IMR-90 (cell line): ENCODE results near the gene TMEM259.

Source experiments
- BHLHE40 ChIP-seq: fragments of 150-350 bp; IDR thresholded peaks from 2 replicates; pipeline ENCODE4 v1.6.1; 2016; ENCODE audit warnings: mild to moderate bottlenecking, low read depth, low read length
- CEBPB ChIP-seq: IDR thresholded peaks from 2 replicates; pipeline ENCODE4 v1.6.1; 2012; ENCODE audit warnings: low read depth, low read length, improper control_type of control experiment
- CHD1 ChIP-seq: IDR thresholded peaks from 2 replicates; pipeline ENCODE4 v1.6.1; 2012; ENCODE audit warnings: low read depth, low read length, improper control_type of control experiment
- CTCF ChIP-seq: conservative IDR thresholded peaks from 2 replicates; pipeline ENCODE4 v1.5.1; 2012; ENCODE audit warnings: mild to moderate bottlenecking, low read depth, low read length, improper control_type of control experiment
- ELK1 ChIP-seq: fragments of 150-350 bp; IDR thresholded peaks from 2 replicates; pipeline ENCODE4 v1.6.1; 2016; ENCODE audit warnings: low read depth, mild to moderate bottlenecking, low read length, moderate library complexity, borderline replicate concordance
- MAFK ChIP-seq: IDR thresholded peaks from 2 replicates; pipeline ENCODE4 v1.6.1; 2012; ENCODE audit warnings: low read depth, low read length, improper control_type of control experiment
- MXI1 ChIP-seq: IDR thresholded peaks from 2 replicates; pipeline ENCODE4 v1.6.1; 2012; ENCODE audit warnings: low read depth, mild to moderate bottlenecking, low read length, moderate library complexity, borderline replicate concordance
- NFE2L2 ChIP-seq: fragments of 150-350 bp; IDR thresholded peaks from 2 replicates; pipeline ENCODE4 v1.6.1; 2016; ENCODE audit warnings: low read depth, mild to moderate bottlenecking, low read length
- POLR2A ChIP-seq: IDR thresholded peaks from 2 replicates; pipeline ENCODE4 v1.6.1; 2012; ENCODE audit warnings: mild to moderate bottlenecking, low read depth, low read length
- RAD21 ChIP-seq: IDR thresholded peaks from 2 replicates; pipeline ENCODE4 v1.6.1; 2012; ENCODE audit warnings: low read length, improper control_type of control experiment
- RCOR1 ChIP-seq: IDR thresholded peaks from 2 replicates; pipeline ENCODE4 v1.6.1; 2012; ENCODE audit warnings: mild to moderate bottlenecking, low read length, improper control_type of control experiment; ENCODE audit not compliant: insufficient replicate concordance
- RFX5 ChIP-seq: IDR thresholded peaks from 2 replicates; pipeline ENCODE4 v1.8.0; 2012; ENCODE audit warnings: low read depth, mild to moderate bottlenecking, low read length, moderate library complexity
- SMC3 ChIP-seq: fragments of 150-350 bp; IDR thresholded peaks from 2 replicates; pipeline ENCODE4 v1.6.1; 2016; ENCODE audit warnings: low read depth, mild to moderate bottlenecking, antibody characterized with exemption, low read length, moderate library complexity
- USF2 ChIP-seq: fragments of 150-350 bp; IDR thresholded peaks from 2 replicates; pipeline ENCODE4 v1.6.1; 2017; ENCODE audit warnings: mild to moderate bottlenecking, antibody characterized with exemption, low read length, low read depth

- TF ChIP-seq CEBPB (no peak), USF2 (no peak), CTCF (no peak), POLR2A (no peak), SMC3 (no peak), NFE2L2 (no peak), BHLHE40 (no peak), RCOR1 (no peak), CHD1 (no peak), RAD21 (no peak), ELK1 (no peak), MAFK (no peak), RFX5 (no peak), MXI1 (no peak)
Observed at GRCh38 chr19:1002600-1002999, 18.3 kb downstream of the TMEM259 start.
